Gastrocnemius medialis (tissue), 4 donors: ENCODE results near the gene UBL4A.

Source experiments
- CTCF ChIP-seq, 5 experiments: fragments of 450-650 bp in 3 of 5; fragments of 200-600 bp in 2 of 5; sonication (generic) in 2 of 5; IDR thresholded peaks in 4 of 5; conservative IDR thresholded peaks in 1 of 5; 1 replicate in 4 of 5; 2 replicates in 1 of 5; pipeline ENCODE4 v1.5.1; 2016 to 2019; ENCODE audit warnings: antibody characterized with exemption in 5 of 5, mild to moderate bottlenecking in 3 of 5, moderate library complexity in 3 of 5
- POLR2A ChIP-seq, 2 donors: fragments of 450-650 bp; IDR thresholded peaks; one replicate each; pipeline ENCODE4 v1.6.1; 2017; ENCODE audit warnings: antibody characterized with exemption in 2 of 2, mild to moderate bottlenecking in 2 of 2, moderate library complexity in 2 of 2

GRCh38 chrX:154464806-154465365 is 21.5 kb downstream of the UBL4A start:
- TF ChIP-seq POLR2A (IDR thresholded peaks at IDR 0.05): no peak
- no peak for TF ChIP-seq CTCF (IDR thresholded peaks at IDR 0.05 in 4 of 5, conservative IDR thresholded peaks at IDR 0.05 in 1 of 5)
